Measurements from ENCODE around the gene ACVR1.

ACVR1 gene

GRCh38 chr2:157875641-157876065, 477 bp downstream of the ACVR1 start:
- CTCF ChIA-PET = interaction anchor here (0.6 to 2.6 kb wide), 13 partner anchors 8 to 103 kb away, joined by 3 to 32 read pairs (median 6); no protein-coding TSS in a partner anchor
- no peak for DNase-seq (ENCODE audit: low read depth, low spot score)
- no peak for TF ChIP-seq CTCF (IDR thresholded peaks at IDR 0.05; ENCODE audit: insufficient read depth, low read length, missing control alignments)
- POLR2A ChIA-PET = interaction anchor here (1.0 to 2.1 kb wide), 4 partner anchors 9 to 128 kb away, joined by 3 to 11 read pairs (median 4); no protein-coding TSS in a partner anchor
- H3K4me3 ChIP-seq (ENCODE audit: low read depth, low read length) = peak overlapping the region; percentile 89

GRCh38 chr2:157874997-157875640, 1.0 kb downstream of the ACVR1 start:
- ChIA-PET CTCF (interaction anchor here (0.7 to 2.1 kb wide), 2 partner anchors 9 to 103 kb away, joined by 3 to 10 read pairs; no protein-coding TSS in a partner anchor), POLR2A (interaction anchor here (0.6 to 2.1 kb wide), 4 partner anchors 9 to 150 kb away, joined by 3 to 11 read pairs (median 4); no protein-coding TSS in a partner anchor)
- no peak for TF ChIP-seq CTCF (IDR thresholded peaks at IDR 0.05; ENCODE audit: insufficient read depth, low read length, missing control alignments)
- DNase-seq (ENCODE audit: low read depth, low spot score) = peak; percentile 55
- H3K4me3 ChIP-seq (ENCODE audit: low read depth, low read length) = peak overlapping the region; percentile 89

- peak overlapping the region; percentile 89 for H3K4me3 ChIP-seq (ENCODE audit: low read depth, low read length)
- no peak for TF ChIP-seq CTCF (IDR thresholded peaks at IDR 0.05; ENCODE audit: insufficient read depth, low read length, missing control alignments)
- POLR2A ChIA-PET = interaction anchor here (0.7 kb wide), 1 partner anchor 28 kb away, joined by 4 read pairs; no protein-coding TSS in a partner anchor
- CTCF ChIA-PET = interaction anchor here (1.9 kb wide), 1 partner anchor 41 kb away, joined by 5 read pairs; no protein-coding TSS in a partner anchor
- no peak for DNase-seq (ENCODE audit: low read depth, low spot score)
Observed at GRCh38 chr2:157874348-157874747, 1.8 kb downstream of the ACVR1 start.

GRCh38 chr2:157872791-157873190, 3.3 kb downstream of the ACVR1 start:
- DNase-seq (ENCODE audit: low read depth, low spot score) = no peak
- POLR2A ChIA-PET = no interaction called here
- H3K4me3 ChIP-seq (ENCODE audit: low read depth, low read length) = no peak overlapping the region
- CTCF ChIA-PET = interaction anchor here (1.6 to 1.9 kb wide), 2 partner anchors 29 to 40 kb away, joined by 3 to 5 read pairs; no protein-coding TSS in a partner anchor
- TF ChIP-seq CTCF (IDR thresholded peaks at IDR 0.05; ENCODE audit: insufficient read depth, low read length, missing control alignments) = no peak

- TF ChIP-seq CTCF (IDR thresholded peaks at IDR 0.05; ENCODE audit: insufficient read depth, low read length, missing control alignments) = no peak
- no peak for DNase-seq (ENCODE audit: low read depth, low spot score)
- H3K4me3 ChIP-seq (ENCODE audit: low read depth, low read length) = no peak overlapping the region
- CTCF ChIA-PET = no interaction called here
- POLR2A ChIA-PET = no interaction called here
Observed at GRCh38 chr2:157871415-157871814, 4.7 kb downstream of the ACVR1 start.

GRCh38 chr2:157868993-157869392, 7.1 kb downstream of the ACVR1 start:
- no peak overlapping the region for H3K4me3 ChIP-seq (ENCODE audit: low read depth, low read length)
- no peak for TF ChIP-seq CTCF (IDR thresholded peaks at IDR 0.05; ENCODE audit: insufficient read depth, low read length, missing control alignments)
- POLR2A ChIA-PET = no interaction called here
- CTCF ChIA-PET = no interaction called here
- no peak for DNase-seq (ENCODE audit: low read depth, low spot score)
